ENCODE measurements around the gene TEX30.
A peak's percentile ranks its signal among the peaks of the same experiment; 100 is the strongest.

TEX30 gene

GRCh38 chr13:102779436-102780159, 6.0 kb upstream of the TEX30 start:
- no peak for DNase-seq

GRCh38 chr13:102777736-102778135, 4.2 kb upstream of the TEX30 start:
- DNase-seq = no peak

GRCh38 chr13:102776271-102776670, 2.7 kb upstream of the TEX30 start:
- DNase-seq = no peak

- no peak for DNase-seq
Measured at GRCh38 chr13:102774591-102775520, 1.3 kb upstream of the TEX30 start.

- DNase-seq = peak; percentile 18
Measured at GRCh38 chr13:102774214-102774568, 605 bp upstream of the TEX30 start.

- DNase-seq = no peak
Measured at GRCh38 chr13:102772042-102772425, 1.6 kb downstream of the TEX30 start.

GRCh38 chr13:102771298-102772041, 2.1 kb downstream of the TEX30 start:
- no peak for DNase-seq

GRCh38 chr13:102770435-102770834, 3.2 kb downstream of the TEX30 start:
- DNase-seq = no peak

- DNase-seq = no peak
Measured at GRCh38 chr13:102769679-102770078, 3.9 kb downstream of the TEX30 start.

GRCh38 chr13:102768909-102769308, 4.7 kb downstream of the TEX30 start:
- no peak for DNase-seq

GRCh38 chr13:102763741-102764140, 9.8 kb downstream of the TEX30 start:
- DNase-seq = no peak

GRCh38 chr13:102761071-102761470, 12.5 kb downstream of the TEX30 start:
- DNase-seq = no peak

GRCh38 chr13:102758842-102759241, 14.7 kb downstream of the TEX30 start:
- DNase-seq = no peak

GRCh38 chr13:102757006-102757405, 16.6 kb downstream of the TEX30 start:
- DNase-seq = no peak

GRCh38 chr13:102751886-102752285, 21.7 kb downstream of the TEX30 start:
- DNase-seq = no peak

GRCh38 chr13:102742506-102742905, 31.1 kb downstream of the TEX30 start:
- no peak for DNase-seq

GRCh38 chr13:102742101-102742500, 31.5 kb downstream of the TEX30 start:
- no peak for DNase-seq

GRCh38 chr13:102729560-102730270, 43.9 kb downstream of the TEX30 start:
- DNase-seq = no peak

GRCh38 chr13:102726430-102726829, 47.2 kb downstream of the TEX30 start:
- no peak for DNase-seq

- no peak for DNase-seq
Measured at GRCh38 chr13:102724923-102725322, 48.7 kb downstream of the TEX30 start.

GRCh38 chr13:102721800-102722231, 51.8 kb downstream of the TEX30 start:
- DNase-seq = no peak

- DNase-seq = no peak
Measured at GRCh38 chr13:102718746-102719145, 54.8 kb downstream of the TEX30 start.

All from activated gamma-delta T cell (primary cell).